AG09319 (cell line): ENCODE results near the gene EID3.

Source experiments
- DNase-seq: peaks from one replicate; pipeline ENCODE4 v3.0.0-alpha.2; 2010; ENCODE audit warnings: low read depth; ENCODE audit errors: extremely low read depth
- TF ChIP-seq, protein P1 (sequence below): IDR thresholded peaks from 2 replicates; pipeline ENCODE4 v1.5.1; 2011; ENCODE audit warnings: low read depth, mild to moderate bottlenecking, inconsistent platforms, low read length, moderate library complexity

The EID3 gene

DNA sequence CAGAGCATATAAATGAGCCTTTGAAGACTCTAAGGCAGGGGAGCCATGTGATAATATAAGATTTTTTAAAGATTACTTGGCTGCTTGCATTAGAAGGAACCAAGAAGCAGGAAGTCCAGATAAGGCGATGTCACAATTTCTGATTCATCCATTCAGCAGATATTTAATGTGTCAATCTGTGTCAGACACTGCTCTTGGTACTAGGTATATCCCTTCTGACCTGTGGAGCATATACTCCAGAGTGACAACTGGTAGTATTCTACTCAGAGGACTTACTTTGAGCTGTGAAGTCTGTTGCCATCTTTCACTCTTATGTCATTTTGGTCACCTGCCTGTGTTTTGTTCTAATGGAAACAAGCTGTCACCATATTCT is 10.7 kb downstream of the EID3 start:
- TF ChIP-seq, protein P1, sequence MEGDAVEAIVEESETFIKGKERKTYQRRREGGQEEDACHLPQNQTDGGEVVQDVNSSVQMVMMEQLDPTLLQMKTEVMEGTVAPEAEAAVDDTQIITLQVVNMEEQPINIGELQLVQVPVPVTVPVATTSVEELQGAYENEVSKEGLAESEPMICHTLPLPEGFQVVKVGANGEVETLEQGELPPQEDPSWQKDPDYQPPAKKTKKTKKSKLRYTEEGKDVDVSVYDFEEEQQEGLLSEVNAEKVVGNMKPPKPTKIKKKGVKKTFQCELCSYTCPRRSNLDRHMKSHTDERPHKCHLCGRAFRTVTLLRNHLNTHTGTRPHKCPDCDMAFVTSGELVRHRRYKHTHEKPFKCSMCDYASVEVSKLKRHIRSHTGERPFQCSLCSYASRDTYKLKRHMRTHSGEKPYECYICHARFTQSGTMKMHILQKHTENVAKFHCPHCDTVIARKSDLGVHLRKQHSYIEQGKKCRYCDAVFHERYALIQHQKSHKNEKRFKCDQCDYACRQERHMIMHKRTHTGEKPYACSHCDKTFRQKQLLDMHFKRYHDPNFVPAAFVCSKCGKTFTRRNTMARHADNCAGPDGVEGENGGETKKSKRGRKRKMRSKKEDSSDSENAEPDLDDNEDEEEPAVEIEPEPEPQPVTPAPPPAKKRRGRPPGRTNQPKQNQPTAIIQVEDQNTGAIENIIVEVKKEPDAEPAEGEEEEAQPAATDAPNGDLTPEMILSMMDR: no peak
- no peak for DNase-seq

DNA sequence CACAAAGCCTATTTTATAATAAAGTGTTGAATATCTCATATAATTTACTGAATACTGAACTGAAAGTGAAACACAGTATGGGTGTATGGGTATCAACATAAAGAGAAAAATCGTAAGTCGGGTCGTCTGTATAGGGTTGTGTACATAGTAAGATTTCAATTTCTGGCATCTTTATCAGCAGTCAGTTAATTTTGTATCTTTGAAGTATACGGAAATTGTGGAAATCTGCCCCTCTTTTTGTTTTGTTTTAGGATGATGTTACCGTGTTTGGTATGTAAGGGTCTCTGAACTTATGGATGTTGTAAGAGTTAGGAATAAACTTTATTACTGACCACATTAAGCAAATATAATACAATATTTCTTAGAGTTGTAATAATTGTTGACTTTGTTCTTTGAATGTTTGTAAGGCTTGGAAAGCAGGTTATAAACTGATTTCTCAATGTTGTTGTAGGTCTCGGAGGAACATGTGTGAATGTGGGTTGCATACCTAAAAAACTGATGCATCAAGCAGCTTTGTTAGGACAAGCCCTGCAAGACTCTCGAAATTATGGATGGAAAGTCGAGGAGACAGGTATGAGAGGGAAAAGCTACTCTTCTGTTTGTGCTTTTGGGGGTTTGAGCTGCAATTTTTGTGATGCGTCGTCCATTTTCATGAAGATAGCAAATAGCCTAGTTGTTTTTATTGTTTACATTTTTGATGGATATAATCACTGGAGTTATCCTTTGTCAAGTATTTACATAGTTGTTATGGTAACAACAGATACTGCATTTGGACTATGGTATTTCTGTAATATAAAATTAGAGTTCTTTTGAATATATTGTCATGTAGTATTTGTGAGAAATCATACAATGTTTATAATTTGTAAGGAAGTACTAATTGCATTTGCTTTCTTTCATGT is 12.0 kb downstream of the EID3 start:
- TF ChIP-seq, protein P1: no peak
- DNase-seq: no peak

DNA sequence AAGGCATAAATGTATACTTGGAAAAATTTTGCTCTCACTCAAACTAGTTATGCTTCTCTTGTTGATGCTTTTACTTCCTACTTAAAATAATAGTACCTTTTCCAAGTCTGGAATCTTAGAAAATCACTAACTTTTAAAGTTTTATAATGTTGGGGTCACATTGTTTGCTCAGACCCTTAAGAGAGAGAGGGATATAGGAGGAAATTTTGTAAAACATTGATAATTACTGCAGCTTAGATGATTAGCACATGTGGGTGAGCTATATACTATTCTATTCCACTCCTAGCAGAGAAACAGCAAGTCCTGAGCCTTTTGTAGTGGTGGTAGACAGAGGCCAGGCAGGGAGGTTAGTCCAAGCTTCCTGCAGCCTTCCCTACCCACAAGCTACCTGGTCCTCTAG is 13.4 kb downstream of the EID3 start:
- DNase-seq: no peak
- TF ChIP-seq, protein P1: no peak

DNA sequence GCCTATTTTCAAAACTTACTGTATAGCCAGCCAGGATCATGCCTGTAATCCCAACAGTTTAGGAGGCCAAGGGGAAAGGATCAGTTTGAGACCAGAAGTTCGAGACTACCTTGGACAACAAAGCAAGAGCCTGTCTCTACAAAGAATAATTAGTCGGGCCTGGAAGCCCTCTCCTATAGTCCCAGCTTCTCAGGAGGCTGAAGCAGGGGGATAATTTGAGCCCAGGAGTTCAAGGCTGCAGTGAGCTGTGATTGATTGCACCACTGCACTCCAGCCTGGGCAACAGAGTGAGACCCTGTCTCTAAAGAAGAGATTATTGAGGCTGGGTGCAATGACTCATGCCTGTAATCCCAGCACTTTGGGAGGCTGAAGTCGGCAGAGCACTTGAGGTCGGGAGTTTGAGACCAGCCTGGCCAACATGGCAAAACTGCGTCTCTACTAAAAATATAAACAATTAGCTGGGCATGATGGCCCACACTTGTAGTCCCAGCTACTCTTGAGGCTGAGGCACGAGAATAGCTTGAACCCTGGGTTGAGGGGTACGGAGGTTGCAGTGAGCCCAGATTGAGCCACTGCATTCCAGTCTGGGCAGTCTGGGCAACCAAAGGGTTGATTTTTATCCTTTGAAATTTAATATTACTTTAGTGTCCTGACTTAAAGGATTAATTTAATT is 14.1 kb downstream of the EID3 start:
- no peak for DNase-seq
- TF ChIP-seq, protein P1: no peak

DNA sequence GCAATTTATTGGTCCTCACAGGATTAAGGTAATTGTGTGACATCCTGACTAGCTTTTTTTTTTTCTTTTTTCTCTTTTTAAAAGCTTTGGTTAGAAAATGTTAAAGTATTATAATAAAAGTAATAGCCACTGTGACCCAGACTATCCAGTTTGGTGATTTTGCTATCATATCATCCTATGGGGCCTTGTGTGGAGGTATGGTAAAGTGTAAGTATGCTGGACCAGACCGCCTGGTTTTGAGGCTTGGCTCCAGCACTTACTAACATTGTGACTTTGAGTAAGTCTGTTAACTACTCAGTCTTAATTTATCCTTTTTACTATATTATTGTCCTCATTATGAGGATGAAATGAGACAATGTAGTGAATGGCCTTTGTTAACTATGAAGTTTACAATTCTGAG is 15.5 kb downstream of the EID3 start:
- TF ChIP-seq, protein P1: no peak
- DNase-seq: no peak

DNA sequence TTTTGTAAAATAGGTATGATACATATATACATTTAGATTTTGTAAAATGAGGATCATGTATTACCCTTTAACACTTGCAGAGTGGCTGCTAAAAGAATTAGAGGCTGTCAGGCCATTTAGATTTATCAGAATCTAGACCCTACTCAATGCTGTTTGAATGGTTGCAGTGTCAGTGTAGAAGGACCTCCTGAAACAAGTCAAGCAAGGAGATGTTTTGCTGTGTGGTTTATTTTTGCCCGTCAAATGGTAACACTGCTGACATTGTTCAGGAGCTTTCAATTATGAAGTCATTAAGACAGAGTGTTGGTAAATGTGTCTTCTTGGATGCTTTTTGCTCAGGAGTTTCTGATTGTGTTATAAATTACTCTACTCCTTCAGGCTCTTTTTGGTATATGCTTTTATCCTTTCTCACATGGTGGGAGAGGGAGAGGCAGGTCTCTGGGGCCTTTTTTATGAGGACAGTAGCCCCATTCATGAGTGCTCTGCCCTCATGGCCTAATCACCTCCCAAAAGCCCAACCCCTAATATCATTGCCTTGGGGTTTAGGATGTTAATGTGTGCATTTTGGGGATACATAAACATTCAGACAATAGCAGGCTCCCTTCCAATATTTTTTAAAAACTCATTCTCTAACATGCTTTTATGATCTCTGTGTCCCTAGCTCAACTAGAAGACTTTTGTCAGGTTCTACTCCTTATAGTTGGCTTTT is 16.5 kb downstream of the EID3 start:
- DNase-seq: no peak
- TF ChIP-seq, protein P1: no peak

DNA sequence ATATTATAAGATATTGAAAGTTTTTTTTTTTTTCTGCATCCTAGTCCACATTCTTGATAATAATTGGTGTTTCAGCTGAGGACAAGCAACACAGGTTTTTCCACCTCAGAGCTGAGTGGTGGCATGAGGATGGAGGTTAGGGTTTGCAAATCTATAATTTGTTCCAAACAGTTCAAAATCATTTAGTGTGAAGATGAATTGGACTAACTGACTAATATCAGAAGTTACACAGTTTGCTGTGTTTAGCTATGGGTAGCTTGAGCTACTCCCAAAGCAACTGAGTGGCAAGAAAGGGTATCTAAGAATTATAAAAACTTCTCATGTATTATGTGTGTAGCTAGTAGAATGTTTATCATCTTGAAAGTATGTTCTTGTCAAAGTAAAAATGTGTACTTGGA is 17.1 kb downstream of the EID3 start:
- TF ChIP-seq, protein P1: no peak
- no peak for DNase-seq
